Activated CD4-positive, alpha-beta T cell treated with anti-CD3 and anti-CD28 coated beads, Interleukin-2, amount 50 U/mL, for 24 hours (primary cell): ENCODE data around the gene SLC38A5.
A peak's percentile ranks its signal among the peaks of the same experiment; 100 is the strongest.
"Not testable (repeated sequence)": the region's sequence is repeated elsewhere in the genome, so short reads cannot be mapped to it uniquely, and the experiment has no call there.

Experiments
- DNase-seq, 2 donors: peaks; one replicate each; pipeline ENCODE4 v3.0.0-alpha.2; 2020; ENCODE audit warnings: low read depth in 1 of 2, low spot score in 1 of 2

The SLC38A5 gene

GRCh38 chrX:48470110-48470832 is at the start of gene SLC38A5:
SLC38A5 (minus strand) TSS chrX:48470260; CDS start chrX:48467924, 2,336 bp downstream.
- no peak for DNase-seq

GRCh38 chrX:48519481-48519880 is 49.4 kb upstream of the SLC38A5 start:
- not testable (repeated sequence) for DNase-seq

- DNase-seq: no peak
These were observed 46.9 kb upstream of the SLC38A5 start for GRCh38 chrX:48516987-48517386.

- DNase-seq: no peak
These were observed 46.2 kb upstream of the SLC38A5 start for GRCh38 chrX:48516285-48516684.

GRCh38 chrX:48515842-48516241 is 45.8 kb upstream of the SLC38A5 start:
- no peak for DNase-seq

GRCh38 chrX:48514868-48515460 is 44.9 kb upstream of the SLC38A5 start:
- no peak for DNase-seq

GRCh38 chrX:48514126-48514806 is 44.2 kb upstream of the SLC38A5 start:
- DNase-seq: no peak

- no peak for DNase-seq
These were observed 43.6 kb upstream of the SLC38A5 start for GRCh38 chrX:48513670-48514069.

- no peak for DNase-seq
These were observed 42.4 kb upstream of the SLC38A5 start for GRCh38 chrX:48512371-48512935.

GRCh38 chrX:48511560-48511959 is 41.5 kb upstream of the SLC38A5 start:
- DNase-seq: no peak

- no peak for DNase-seq
These were observed 39.6 kb upstream of the SLC38A5 start for GRCh38 chrX:48509619-48510018.

- DNase-seq: no peak
These were observed 39.2 kb upstream of the SLC38A5 start for GRCh38 chrX:48509245-48509590.

GRCh38 chrX:48508400-48509244 is 38.6 kb upstream of the SLC38A5 start, which contains the start of gene PORCN:
PORCN (plus strand) TSS chrX:48508992; CDS start chrX:48509821, 829 bp downstream.
- peak; percentile 49 to 64 for DNase-seq

GRCh38 chrX:48507246-48507645 is 37.2 kb upstream of the SLC38A5 start:
- DNase-seq: no peak

- DNase-seq: no peak
These were observed 35.4 kb upstream of the SLC38A5 start for GRCh38 chrX:48505481-48505880.

GRCh38 chrX:48504261-48504660 is 34.2 kb upstream of the SLC38A5 start:
- no peak for DNase-seq

GRCh38 chrX:48498374-48498809 is 28.3 kb upstream of the SLC38A5 start:
- DNase-seq: no peak

GRCh38 chrX:48497871-48498270 is 27.8 kb upstream of the SLC38A5 start:
- no peak for DNase-seq

GRCh38 chrX:48496660-48497059 is 26.6 kb upstream of the SLC38A5 start:
- DNase-seq: no peak

- DNase-seq: no peak
These were observed 23.9 kb upstream of the SLC38A5 start for GRCh38 chrX:48493890-48494364.
